PC-9 (cell line): Measurements from ENCODE around the gene CEACAM1.

Experiments
- CTCF ChIP-seq: fragments of 200-600 bp; sonication (generic); conservative IDR thresholded peaks from 2 replicates; pipeline ENCODE4 v1.6.1; 2017; ENCODE audit warnings: mixed run types, antibody characterized with exemption, mild to moderate bottlenecking, moderate library complexity
- EZH2 ChIP-seq: fragments of 200-600 bp; sonication (generic); IDR thresholded peaks from 2 replicates; pipeline ENCODE4 v1.8.0; 2017; ENCODE audit warnings: antibody characterized with exemption, low read depth

- TF ChIP-seq EZH2 = no peak
- no peak for TF ChIP-seq CTCF
Measured at GRCh38 chr19:42475366-42475765, 52.9 kb downstream of the CEACAM1 start.
